Nephron progenitor cell (in vitro differentiated cells): ENCODE measurements around the gene TMEM97.

ENCODE experiments used
- DNase-seq: peaks from one replicate; pipeline ENCODE4 v3.0.0; 2021
- H3K27ac Mint-ChIP-seq: 2 replicates; pipeline ENCODE4 v1.8.0; 2021; ENCODE audit warnings: mild to moderate bottlenecking, moderate library complexity, mixed read lengths
- H3K27me3 Mint-ChIP-seq: 2 replicates; pipeline ENCODE4 v1.8.0; 2021; ENCODE audit warnings: mild to moderate bottlenecking, low read depth, mixed read lengths; ENCODE audit not compliant: poor library complexity
- H3K36me3 Mint-ChIP-seq: 2 replicates; pipeline ENCODE4 v1.8.0; 2021; ENCODE audit warnings: low read depth, mixed read lengths
- H3K4me1 Mint-ChIP-seq: 2 replicates; pipeline ENCODE4 v1.8.0; 2021; ENCODE audit warnings: mixed read lengths
- H3K4me3 Mint-ChIP-seq: 2 replicates; pipeline ENCODE4 v1.8.0; 2021; ENCODE audit warnings: mild to moderate bottlenecking, moderate library complexity, mixed read lengths
- H3K9me3 Mint-ChIP-seq: 2 replicates; pipeline ENCODE4 v1.8.0; 2021; ENCODE audit warnings: mild to moderate bottlenecking, moderate library complexity, mixed read lengths
- CTCF ChIP-seq: fragments of 200-600 bp; sonication (generic); IDR thresholded peaks from 2 replicates; pipeline ENCODE4 v1.5.0; 2021; ENCODE audit warnings: antibody characterized with exemption

Gene TMEM97

GRCh38 chr17:28366605-28367004 lies 47.6 kb downstream of the TMEM97 start:
- Mint-ChIP-seq H3K4me1 (peaks cover 22% of the 10 kb centered on the region), H3K4me3 (no peak overlapping the region), H3K27ac (no peak overlapping the region), H3K27me3 (peaks cover 12% of the 10 kb centered on the region), H3K9me3 (no peaks in the 10 kb centered on the region), H3K36me3 (peaks cover 6% of the 10 kb centered on the region)
- no peak for TF ChIP-seq CTCF
- no peak for DNase-seq

GRCh38 chr17:28367641-28368305 lies 48.8 kb downstream of the TMEM97 start:
- Mint-ChIP-seq H3K36me3 (peaks cover 5% of the 10 kb centered on the region), H3K4me3 (no peak overlapping the region), H3K9me3 (no peaks in the 10 kb centered on the region), H3K4me1 (peaks cover 27% of the 10 kb centered on the region), H3K27me3 (peaks cover 20% of the 10 kb centered on the region), H3K27ac (no peak overlapping the region)
- DNase-seq = no peak
- no peak for TF ChIP-seq CTCF

GRCh38 chr17:28368306-28368831 lies 49.4 kb downstream of the TMEM97 start:
- Mint-ChIP-seq H3K27me3 (peaks cover 26% of the 10 kb centered on the region), H3K27ac (no peak overlapping the region), H3K36me3 (peaks cover 4% of the 10 kb centered on the region), H3K9me3 (no peaks in the 10 kb centered on the region), H3K4me1 (peaks cover 32% of the 10 kb centered on the region), H3K4me3 (no peak overlapping the region)
- no peak for TF ChIP-seq CTCF
- DNase-seq = no peak

- Mint-ChIP-seq H3K4me1 (peaks cover 36% of the 10 kb centered on the region), H3K9me3 (no peaks in the 10 kb centered on the region), H3K4me3 (no peak overlapping the region)
Measured at GRCh38 chr17:28368915-28369683, 50.1 kb downstream of the TMEM97 start.

GRCh38 chr17:28369684-28370034 lies 50.7 kb downstream of the TMEM97 start:
- no peaks in the 10 kb centered on the region for H3K9me3 Mint-ChIP-seq
- peaks cover 33% of the 10 kb centered on the region for H3K27me3 Mint-ChIP-seq
- H3K27ac Mint-ChIP-seq = peak overlapping the region; percentile 83
- no peaks in the 10 kb centered on the region for H3K36me3 Mint-ChIP-seq
- H3K4me3 Mint-ChIP-seq = no peak overlapping the region
- H3K4me1 Mint-ChIP-seq = peaks cover 36% of the 10 kb centered on the region
- no peak for DNase-seq
- TF ChIP-seq CTCF = no peak

More at GRCh38 chr17:28368915-28369683, 50.1 kb downstream of the TMEM97 start:
- TF ChIP-seq CTCF = no peak
- Mint-ChIP-seq H3K27ac (no peak overlapping the region), H3K36me3 (no peaks in the 10 kb centered on the region), H3K27me3 (peaks cover 33% of the 10 kb centered on the region)
- DNase-seq = no peak
